SHP77 treated with DMSO at 0.1 percent for 48 hours (cell line): ENCODE measurements around the gene DLG1.

Experiments
- DNase-seq: peaks from one replicate; lab custom pipeline; 2025; lab: John Stamatoyannopoulos, UW

DLG1 gene

GRCh38 chr3:197171481-197172067 is 126.8 kb downstream of the DLG1 start:
- DNase-seq = no peak

GRCh38 chr3:197169028-197169427 is 129.4 kb downstream of the DLG1 start:
- no peak for DNase-seq

GRCh38 chr3:197168606-197169005 is 129.8 kb downstream of the DLG1 start:
- no peak for DNase-seq

GRCh38 chr3:197168063-197168462 is 130.3 kb downstream of the DLG1 start:
- no peak for DNase-seq

- DNase-seq = no peak
Measured at GRCh38 chr3:197167549-197167948, 130.9 kb downstream of the DLG1 start.

GRCh38 chr3:197165890-197166289 is 132.5 kb downstream of the DLG1 start:
- no peak for DNase-seq

- DNase-seq = no peak
Measured at GRCh38 chr3:197155046-197155445, 143.4 kb downstream of the DLG1 start.

- DNase-seq = no peak
Measured at GRCh38 chr3:197151580-197151979, 146.8 kb downstream of the DLG1 start.

GRCh38 chr3:197149528-197149927 is 148.9 kb downstream of the DLG1 start:
- no peak for DNase-seq

GRCh38 chr3:197144188-197144587 is 154.2 kb downstream of the DLG1 start:
- no peak for DNase-seq

- DNase-seq = no peak
Measured at GRCh38 chr3:197139586-197139985, 158.8 kb downstream of the DLG1 start.

GRCh38 chr3:197137751-197138150 is 160.7 kb downstream of the DLG1 start:
- DNase-seq = no peak

- no peak for DNase-seq
Measured at GRCh38 chr3:197136744-197137143, 161.7 kb downstream of the DLG1 start.

- no peak for DNase-seq
Measured at GRCh38 chr3:197135212-197135611, 163.2 kb downstream of the DLG1 start.

GRCh38 chr3:197132916-197133530 is 165.4 kb downstream of the DLG1 start:
- no peak for DNase-seq

- DNase-seq = no peak
Measured at GRCh38 chr3:197125636-197126035, 172.8 kb downstream of the DLG1 start.

- DNase-seq = no peak
Measured at GRCh38 chr3:197124713-197125112, 173.7 kb downstream of the DLG1 start.

GRCh38 chr3:197122394-197122793 is 176.0 kb downstream of the DLG1 start:
- DNase-seq = no peak

- DNase-seq = no peak
Measured at GRCh38 chr3:197117114-197117513, 181.3 kb downstream of the DLG1 start.

GRCh38 chr3:197114007-197114406 is 184.4 kb downstream of the DLG1 start:
- no peak for DNase-seq

- DNase-seq = no peak
Measured at GRCh38 chr3:197111685-197112084, 186.7 kb downstream of the DLG1 start.

GRCh38 chr3:197105786-197106185 is 192.6 kb downstream of the DLG1 start:
- no peak for DNase-seq

- no peak for DNase-seq
Measured at GRCh38 chr3:197104738-197105137, 193.7 kb downstream of the DLG1 start.

GRCh38 chr3:197103766-197104165 is 194.6 kb downstream of the DLG1 start:
- DNase-seq = no peak
